GM20431 (cell line): Measurements from ENCODE around the gene AHNAK2.
"Not testable (repeated sequence)": the region's sequence is repeated elsewhere in the genome, so short reads cannot be mapped to it uniquely, and the experiment has no call there.

ENCODE experiments used
- in situ Hi-C: fragments of 300-500 bp; cut with MseI, MboI; formaldehyde crosslinking; loops from one replicate; pipeline ENCODE4 v1.15.0; 2020; ENCODE audit warnings: low sequenced_read_pairs; ENCODE audit not compliant: unreplicated experiment

The AHNAK2 gene

DNA sequence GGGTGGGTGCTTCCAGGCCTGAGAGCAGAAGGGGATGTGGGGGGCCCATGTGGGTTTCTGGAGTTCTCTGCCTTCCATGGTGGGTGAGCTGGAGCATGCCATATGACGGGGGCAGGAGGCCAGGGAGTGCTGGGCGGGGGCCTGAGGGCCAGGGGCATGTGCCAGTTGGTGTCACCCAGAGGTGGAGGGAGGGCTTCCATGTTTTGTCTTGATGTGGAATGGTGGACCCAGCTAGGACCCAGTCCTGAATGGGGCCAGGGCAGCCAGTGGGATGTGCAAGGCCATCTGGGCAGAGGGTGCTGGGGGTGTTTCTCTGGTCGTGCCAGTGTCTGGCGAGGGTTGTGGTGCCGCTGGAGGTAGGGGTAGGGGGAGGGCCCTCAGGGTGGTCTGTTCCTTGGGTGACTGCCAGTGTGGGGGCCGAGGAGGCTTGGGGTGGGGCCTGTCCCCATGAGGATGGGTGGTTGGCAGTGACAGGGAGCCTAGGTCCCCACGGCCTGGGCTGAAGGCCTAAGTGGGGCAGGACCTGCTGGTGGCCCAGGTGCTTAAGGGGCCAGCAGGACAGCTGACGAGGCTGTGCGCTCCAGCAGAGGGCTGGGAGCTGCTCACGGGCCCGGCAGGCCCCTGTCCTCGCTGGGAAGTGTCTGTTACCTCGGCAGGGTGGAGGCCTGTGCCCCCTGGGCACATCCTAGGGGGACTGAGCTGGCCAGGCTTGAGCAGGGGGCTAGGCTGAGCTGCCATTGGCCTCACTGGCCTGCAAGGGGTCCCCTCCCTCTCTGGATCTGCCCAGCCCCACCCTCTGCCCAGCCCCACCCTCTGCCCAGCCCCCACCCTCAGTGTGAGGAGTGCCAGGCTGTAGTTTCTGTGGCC is 86.3 kb downstream of the AHNAK2 start:
- in situ Hi-C loops = no loop called here

DNA sequence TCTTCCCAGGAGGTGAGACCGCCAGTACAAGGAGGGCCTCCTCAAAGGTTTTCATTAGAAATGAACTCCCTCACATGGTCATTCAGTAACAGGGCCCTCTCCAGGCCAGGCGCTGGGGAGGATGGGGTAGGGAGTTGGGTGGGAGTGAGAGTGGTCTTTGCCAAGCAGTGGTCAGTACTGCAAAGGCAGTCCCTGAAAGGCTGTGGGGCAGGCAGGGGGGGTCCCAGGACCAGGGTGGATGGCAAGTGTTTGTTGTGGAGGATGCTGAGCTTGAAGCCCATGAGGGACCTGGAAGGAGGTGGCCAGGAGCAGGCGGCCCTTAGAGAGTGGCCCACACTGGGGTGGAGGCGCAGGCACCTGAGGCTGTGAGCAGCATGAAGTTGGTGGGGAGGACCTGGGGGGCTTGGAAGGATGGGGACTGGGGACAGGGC is 87.0 kb downstream of the AHNAK2 start:
- in situ Hi-C loops = no loop called here

DNA sequence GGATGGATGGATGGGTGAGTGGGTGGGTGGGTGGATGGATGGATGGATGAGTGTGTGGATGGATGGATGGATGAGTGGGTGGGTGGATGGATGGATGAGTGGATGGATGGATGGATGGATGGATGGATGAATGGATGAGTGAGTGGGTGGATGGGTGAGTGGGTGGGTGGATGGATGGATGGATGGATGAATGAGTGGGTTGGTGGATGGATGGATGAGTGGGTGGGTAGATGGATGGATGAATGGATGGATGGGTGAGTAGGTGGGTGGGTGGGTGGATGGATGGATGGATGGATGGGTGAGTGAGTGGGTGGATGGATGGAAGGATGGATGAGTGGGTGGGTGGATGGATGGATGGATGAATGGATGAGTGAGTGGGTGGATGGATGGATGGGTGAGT is 87.9 kb downstream of the AHNAK2 start:
- in situ Hi-C loops = not testable (repeated sequence)

DNA sequence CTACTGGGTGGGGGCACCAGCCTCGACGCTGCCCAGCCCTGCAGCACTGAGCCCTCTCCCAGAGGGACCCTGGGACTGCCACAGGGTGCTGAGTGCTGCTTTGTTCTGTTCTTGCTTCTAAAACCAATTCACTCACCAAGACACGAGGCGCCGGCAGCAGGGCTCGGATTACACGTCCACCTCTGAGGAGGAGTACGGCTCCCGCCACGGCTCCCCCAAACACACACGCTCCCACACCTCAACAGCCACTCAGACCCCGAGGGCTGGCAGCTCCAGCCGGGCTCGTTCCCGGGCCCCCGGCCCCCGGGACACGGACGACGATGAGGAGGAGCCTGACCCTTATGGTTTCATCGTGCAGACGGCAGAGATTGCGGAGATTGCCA is 88.8 kb downstream of the AHNAK2 start:
- in situ Hi-C loops = no loop called here

DNA sequence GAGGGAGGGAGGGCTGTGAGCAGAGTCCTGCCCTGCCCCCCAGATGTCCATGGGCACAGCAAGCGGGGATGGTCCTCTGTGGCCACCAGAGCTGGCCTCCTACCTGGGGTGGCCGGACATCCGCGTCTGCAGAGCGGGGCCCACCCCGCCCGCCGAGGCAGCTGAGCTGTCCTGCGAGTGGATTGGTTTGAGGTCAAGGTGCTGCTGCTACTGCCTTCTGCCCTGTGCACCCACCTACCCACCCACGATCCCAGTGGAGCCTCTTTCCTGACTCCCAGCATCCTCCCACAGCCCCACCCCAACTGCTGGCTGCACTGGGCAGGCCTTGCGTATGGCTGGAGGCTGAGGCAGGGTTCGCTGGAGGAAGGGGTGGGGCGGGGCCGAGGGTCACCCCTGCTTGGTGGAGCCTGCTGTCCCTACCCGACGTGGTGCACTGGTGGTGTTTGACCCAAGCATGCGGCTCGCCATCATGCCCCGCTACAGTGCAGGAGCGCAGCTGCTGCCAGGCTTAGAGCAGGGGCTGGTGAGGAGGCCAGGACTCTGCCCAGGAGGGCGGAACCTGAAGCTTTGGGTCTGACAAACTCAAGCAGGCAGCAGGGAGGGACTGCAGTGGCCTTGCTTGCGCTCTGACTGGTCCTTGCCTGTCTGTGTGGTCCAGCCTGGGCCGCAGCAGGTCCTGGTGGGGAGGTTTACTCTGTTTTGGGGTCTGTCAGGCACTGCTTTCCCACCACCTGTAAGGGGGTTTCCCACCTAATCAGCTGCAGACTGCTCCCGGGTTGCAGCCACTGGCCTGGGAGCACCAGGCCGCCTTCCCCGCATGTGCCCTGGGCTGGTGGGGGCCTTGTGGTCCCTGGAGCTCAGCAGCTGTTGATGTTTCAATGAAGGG is 89.4 kb downstream of the AHNAK2 start:
- in situ Hi-C loops = no loop called here

DNA sequence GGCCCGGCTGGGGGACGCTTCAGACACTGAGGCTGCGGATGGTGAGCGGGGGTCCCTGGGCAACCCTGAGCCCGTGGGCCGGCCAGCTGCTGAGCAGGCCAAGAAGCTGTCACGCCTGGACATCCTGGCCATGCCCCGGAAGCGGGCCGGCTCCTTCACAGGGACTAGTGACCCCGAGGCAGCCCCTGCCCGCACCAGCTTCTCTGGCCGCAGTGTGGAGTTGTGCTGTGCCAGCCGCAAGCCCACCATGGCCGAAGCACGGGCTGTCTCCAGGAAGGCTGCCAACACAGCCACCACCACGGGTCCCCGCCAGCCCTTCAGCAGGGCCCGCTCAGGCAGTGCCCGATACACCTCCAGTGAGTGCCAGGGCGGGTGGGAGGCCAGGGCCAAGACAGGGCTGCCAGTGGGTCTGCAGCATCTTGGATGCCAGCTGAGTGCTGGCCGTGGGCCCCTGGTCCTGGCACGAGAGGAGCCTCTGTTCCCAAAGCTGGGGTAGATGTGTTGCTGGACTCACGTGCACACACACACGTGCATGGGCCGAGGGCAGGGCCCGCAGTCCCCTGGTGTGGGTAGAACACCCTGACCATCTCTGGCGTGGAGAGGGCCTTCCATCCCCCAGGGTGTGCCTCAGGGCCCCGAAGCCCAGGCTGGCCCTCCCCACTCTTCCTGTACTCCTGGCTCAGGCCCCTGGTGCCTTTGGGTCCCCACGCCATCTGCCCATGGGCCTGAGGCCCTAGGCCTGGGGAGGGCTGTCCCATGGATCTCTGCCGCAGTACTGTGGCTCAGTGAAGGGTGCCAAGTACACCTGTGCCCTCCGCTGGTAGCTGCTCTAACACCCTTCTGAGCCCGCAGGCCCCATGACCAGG is 90.3 kb downstream of the AHNAK2 start:
- in situ Hi-C loops = no loop called here
